LNCaP clone FGC (cell line): ENCODE results near the gene SMYD1.

Experiments
- DNase-seq: peaks from one replicate; pipeline ENCODE4 v3.0.0-alpha.2; 2011; ENCODE audit warnings: low read depth
- H3K4me3 ChIP-seq: 2 replicates; pipeline ENCODE4 v1.5.1; 2011; ENCODE audit warnings: mild to moderate bottlenecking, low read depth, low read length, control low read depth
- TF ChIP-seq, protein P1 (sequence below): IDR thresholded peaks from 2 replicates; pipeline ENCODE4 v1.5.1; 2012; ENCODE audit warnings: mild to moderate bottlenecking; ENCODE audit not compliant: control insufficient read depth, insufficient read depth; ENCODE audit errors: extremely low read depth

The SMYD1 gene

GRCh38 chr2:88139203-88139702 lies 71.6 kb downstream of the SMYD1 start:
- no peak overlapping the region for H3K4me3 ChIP-seq
- TF ChIP-seq, protein P1, sequence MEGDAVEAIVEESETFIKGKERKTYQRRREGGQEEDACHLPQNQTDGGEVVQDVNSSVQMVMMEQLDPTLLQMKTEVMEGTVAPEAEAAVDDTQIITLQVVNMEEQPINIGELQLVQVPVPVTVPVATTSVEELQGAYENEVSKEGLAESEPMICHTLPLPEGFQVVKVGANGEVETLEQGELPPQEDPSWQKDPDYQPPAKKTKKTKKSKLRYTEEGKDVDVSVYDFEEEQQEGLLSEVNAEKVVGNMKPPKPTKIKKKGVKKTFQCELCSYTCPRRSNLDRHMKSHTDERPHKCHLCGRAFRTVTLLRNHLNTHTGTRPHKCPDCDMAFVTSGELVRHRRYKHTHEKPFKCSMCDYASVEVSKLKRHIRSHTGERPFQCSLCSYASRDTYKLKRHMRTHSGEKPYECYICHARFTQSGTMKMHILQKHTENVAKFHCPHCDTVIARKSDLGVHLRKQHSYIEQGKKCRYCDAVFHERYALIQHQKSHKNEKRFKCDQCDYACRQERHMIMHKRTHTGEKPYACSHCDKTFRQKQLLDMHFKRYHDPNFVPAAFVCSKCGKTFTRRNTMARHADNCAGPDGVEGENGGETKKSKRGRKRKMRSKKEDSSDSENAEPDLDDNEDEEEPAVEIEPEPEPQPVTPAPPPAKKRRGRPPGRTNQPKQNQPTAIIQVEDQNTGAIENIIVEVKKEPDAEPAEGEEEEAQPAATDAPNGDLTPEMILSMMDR = no peak
- no peak for DNase-seq

- TF ChIP-seq, protein P1 = no peak
- no peak overlapping the region for H3K4me3 ChIP-seq
- DNase-seq = no peak
Measured at GRCh38 chr2:88139804-88140203, 72.2 kb downstream of the SMYD1 start.

DNA sequence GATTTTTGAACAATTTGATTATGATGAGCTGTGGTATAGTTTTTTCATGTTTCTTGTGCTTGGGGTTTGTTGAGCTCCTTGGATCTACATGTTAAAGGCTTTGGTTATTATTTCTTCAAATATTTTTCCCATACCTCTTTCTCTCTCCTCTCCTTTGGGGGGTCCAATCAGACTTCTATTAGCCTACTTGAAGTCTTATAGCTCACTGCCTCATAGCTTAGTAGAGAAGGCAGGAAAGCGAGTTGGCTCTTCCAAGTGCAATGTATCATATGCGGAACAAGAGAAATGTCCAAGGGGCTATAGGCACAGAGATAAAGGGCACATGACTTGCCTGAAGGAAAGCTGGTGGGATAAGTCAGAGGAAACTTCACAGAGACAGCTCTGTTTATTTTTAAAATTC lies 74.3 kb downstream of the SMYD1 start:
- no peak overlapping the region for H3K4me3 ChIP-seq
- DNase-seq = no peak
- TF ChIP-seq, protein P1 = no peak

DNA sequence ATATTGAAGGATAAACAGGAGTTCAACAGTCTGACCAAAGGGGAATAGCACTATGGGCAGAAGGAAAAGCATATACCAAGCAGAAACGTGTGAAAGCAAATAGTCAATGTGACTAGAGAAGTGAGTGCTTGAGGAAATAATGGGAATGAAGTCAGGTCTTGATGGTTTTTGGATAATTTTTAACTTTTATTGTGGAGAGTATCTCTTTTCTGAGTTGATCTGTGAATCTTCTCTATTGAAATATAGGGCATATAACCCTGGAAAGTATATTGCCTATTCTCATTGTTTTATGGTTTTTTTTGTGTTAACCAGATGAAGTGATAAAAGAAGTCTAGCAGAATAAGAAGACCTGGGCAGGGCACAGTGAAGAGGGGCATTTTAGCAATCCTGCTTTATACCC lies 76.6 kb downstream of the SMYD1 start:
- TF ChIP-seq, protein P1 = no peak
- no peak for DNase-seq

DNA sequence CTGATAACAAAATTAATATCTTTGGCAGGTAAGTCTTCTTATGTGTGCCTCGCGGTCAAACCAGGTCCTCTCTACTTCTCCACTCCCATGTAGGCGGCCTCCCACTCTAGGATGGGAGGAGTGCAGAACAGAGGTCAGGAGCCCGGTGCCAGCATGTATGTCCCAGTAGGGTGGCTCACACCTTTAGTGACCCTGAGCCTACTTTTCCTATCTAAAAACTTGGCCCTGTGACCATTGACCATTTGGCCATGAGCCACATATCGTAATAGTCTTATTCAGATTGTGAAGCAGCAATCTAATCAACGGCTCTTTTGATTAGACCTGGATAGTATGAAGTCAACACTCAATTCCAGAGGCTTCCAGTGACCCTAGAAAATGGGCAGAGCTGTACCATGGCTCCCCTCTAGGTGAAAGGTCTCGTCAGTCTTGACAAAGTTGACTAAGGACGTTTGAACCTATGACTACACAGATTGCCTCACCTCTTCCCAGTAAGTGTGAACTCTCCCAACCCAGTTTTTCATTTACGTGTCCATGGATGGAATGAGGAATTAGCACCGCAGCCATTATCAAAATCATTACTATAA lies 77.4 kb downstream of the SMYD1 start:
- no peak for DNase-seq
- TF ChIP-seq, protein P1 = no peak
- no peak overlapping the region for H3K4me3 ChIP-seq

More for the DNA sequence above, 76.6 kb downstream of the SMYD1 start:
- H3K4me3 ChIP-seq = no peak overlapping the region

GRCh38 chr2:88146590-88146989 lies 79.0 kb downstream of the SMYD1 start:
- TF ChIP-seq, protein P1 = no peak
- no peak overlapping the region for H3K4me3 ChIP-seq
- no peak for DNase-seq

DNA sequence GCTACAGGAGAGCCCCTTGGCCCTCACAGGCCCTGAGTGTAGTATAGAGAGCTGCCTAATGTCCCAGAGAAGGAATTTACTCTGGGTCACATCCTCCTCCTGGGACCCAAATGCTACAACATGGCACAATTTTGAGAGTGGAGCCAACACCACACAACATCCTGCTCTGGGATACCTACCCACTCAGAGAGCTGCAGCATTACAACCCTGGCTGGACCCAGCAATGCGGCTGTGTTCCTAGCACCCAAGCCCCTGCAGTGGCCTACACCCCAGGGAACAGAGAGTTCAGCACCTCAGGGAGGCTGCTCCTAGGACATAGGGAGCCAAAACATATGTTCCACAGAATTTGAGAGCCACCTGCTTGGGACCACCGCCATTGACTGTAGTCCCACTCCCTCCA lies 79.5 kb downstream of the SMYD1 start:
- TF ChIP-seq, protein P1 = no peak
- no peak overlapping the region for H3K4me3 ChIP-seq
- DNase-seq = no peak
